NCI-H82 treated with DMSO at 0.1 percent for 48 hours (cell line): ENCODE results near the gene UQCC3.
"Not testable (repeated sequence)": the region's sequence is repeated elsewhere in the genome, so short reads cannot be mapped to it uniquely, and the experiment has no call there.

Source experiments
- DNase-seq: peaks from one replicate; lab custom pipeline; 2025; ENCODE audit not compliant: unreplicated experiment; lab: John Stamatoyannopoulos, UW

The UQCC3 gene

DNA sequence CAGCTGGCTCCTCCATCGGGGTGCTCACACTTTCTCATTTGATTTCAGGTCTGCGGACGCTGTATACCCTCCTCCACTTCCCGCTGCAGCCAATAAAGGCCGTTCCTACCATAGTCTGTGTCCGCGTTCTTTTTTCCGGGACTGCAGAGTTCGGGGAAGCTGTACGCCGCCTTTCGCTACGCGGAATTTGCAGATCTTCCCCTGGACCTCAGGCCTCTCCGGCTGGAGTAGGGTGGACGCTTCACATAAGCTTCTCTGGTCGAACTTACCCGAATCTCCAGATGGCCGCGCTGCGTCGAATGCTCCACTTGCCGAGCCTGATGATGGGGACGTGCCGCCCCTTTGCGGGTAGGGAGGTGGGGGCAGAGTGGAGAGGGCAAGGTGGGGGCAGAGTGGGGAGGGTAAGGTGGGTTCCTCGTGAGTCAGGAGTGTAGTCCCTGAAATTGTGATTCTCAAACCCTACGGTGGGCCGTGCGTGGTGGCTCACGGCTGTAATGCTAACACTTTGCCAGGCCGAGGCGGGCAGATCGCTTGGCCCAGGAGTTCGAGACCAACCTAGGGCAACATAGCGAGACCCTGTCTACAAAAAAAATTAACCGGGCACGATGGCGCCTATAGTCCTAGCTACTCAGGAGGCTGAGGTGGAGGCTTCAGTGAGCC lies 5.7 kb upstream of the UQCC3 start:
- no peak for DNase-seq

DNA sequence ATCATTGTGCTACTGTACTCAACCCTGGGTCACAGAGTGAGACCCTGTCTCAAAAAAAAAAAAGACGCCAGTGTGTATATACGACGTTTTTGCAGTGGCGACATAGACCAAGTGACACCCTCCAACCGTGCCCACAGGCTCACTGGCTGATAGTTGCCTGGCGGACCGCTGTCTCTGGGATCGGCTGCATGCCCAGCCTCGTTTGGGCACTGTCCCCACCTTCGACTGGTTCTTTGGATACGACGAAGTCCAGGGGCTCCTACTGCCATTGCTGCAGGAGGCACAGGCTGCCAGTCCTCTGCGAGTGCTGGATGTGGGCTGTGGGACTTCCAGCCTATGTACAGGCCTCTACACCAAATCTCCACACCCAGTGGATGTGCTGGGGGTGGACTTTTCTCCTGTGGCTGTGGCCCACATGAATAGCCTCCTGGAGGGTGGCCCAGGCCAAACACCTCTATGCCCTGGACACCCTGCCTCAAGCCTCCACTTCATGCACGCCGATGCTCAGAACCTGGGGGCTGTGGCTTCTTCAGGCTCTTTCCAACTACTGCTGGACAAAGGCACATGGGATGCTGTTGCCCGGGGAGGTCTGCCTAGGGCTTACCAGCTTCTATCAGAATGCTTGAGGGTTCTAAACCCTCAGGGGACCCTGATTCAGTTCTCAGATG lies 5.1 kb upstream of the UQCC3 start:
- DNase-seq, result no peak

DNA sequence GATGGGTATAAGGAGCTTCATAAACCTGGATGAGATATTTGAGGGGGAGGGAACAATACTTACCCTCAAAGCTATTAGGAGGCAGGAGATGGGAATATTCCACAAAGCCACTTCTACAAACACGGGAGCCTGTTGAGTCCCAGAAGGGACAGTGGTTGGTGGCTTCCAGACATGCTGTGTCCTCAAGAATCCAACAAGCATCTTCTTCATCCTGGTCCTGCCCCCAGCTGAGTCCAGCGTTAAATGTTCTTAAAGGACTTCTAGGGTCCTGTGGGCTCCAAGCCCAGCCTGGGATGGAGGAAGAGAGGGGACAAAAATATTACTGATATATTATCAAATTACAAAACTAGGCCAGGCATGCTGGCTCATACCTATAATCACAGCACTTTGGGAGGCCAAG lies 4.0 kb upstream of the UQCC3 start:
- DNase-seq, result no peak

DNA sequence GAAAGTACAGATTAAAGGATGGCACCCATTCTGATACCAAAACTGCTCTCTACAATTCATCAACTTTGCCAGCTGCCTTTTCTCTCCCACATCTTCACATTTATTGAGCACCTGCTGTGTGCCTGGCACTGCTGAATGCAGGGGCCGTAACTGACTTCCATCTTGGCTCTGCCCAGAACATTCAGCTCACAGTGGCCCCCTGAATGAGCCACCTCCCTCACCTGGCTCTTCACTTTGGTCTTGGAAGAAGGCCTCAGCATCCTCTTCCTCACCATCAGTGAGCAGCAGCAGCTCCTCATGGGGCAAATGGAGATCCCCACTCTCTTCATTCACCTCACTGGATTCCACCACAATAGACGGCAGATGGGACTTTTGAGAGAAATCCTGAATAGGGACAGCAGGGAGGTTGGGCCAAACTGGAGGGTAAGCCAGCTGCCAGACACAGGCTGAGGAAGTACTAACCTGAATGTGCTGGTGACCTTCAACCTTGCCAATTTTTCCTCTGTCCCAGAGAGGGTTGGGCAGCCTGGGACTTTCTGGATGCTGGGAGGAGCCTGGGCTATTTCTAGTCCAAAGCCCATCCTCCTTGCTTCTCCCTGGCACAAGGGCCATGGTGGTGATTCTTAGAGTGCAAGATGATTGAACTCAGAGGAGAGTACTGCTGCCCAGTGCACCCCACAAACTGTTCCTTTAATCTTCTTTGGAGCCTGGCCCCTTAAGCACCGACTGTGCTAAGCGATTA lies 1.9 kb upstream of the UQCC3 start:
- DNase-seq, result peak; percentile 62

DNA sequence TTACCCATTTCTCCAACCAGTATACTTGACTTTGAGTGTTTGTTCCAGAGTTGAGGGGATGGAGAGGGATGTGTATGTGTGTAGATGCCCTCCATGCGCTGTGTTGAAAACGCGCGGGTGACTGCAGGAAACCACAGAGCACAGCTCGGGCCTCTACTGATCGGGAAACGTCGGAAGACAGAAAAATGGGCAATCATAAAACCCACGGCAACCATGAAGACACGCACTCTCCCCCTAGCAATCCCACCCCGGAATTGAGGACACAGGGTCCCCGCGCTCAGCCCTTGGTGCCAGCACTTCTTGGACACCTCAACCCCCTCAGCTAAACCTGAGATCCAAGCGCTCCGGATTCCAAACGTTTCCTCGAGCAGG lies 251 bp upstream of the UQCC3 start:
- no peak for DNase-seq

DNA sequence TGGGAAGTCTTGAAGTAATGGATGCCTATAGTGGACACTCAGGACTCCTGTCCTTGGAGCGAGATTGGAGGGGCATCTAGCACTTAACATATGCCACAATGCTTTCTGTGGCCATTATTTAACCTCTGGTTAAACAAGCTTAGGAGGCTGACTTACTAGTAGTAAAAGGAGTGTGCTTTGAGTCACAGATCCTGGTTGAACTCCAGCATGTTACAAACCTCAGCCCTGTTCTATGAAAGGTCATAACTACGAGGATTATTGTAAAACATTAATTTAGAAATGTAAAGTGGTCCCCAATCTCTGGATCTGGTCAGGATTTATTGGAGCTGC lies 1.7 kb downstream of the UQCC3 start:
- no peak for DNase-seq

DNA sequence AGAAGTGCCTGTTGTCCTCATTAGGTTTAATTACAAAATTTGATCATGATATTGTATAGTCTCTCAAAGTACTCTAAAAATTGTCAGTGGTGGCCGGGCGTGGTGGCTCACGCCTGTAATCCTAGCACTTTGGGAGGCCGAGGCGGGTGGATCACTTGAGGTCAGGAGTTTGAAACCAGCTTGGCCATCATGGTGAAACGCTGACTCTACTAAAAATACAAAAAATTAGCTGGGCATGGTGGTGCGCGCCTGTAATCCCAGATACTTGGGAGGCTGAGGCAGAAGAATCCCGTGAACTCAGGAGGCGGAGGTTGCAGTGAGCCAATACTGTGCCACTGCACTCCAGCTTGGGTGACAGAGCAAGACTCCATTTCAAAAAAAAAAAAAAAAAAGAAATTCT lies 3.9 kb downstream of the UQCC3 start:
- not testable (repeated sequence) for DNase-seq

DNA sequence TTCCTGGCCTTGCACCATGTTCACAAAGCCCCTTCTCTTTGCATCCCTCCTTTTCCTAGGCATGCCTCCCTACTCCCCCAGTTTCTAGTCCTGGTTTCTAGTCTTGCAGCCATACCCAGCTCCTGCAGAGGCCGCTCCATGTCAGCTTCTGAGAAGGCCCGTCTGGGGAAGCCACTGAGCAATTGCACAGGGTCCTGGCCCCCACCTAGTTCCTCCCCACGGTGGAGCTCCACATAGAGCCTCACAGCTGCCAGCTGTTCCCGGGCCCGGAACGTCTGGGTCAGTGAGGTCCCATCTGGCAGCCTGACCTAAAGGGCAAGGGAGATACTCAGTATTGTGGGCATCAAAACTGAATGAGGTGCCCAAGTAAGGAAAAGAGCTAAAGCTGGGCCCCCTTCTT lies 5.2 kb downstream of the UQCC3 start:
- DNase-seq, result no peak

DNA sequence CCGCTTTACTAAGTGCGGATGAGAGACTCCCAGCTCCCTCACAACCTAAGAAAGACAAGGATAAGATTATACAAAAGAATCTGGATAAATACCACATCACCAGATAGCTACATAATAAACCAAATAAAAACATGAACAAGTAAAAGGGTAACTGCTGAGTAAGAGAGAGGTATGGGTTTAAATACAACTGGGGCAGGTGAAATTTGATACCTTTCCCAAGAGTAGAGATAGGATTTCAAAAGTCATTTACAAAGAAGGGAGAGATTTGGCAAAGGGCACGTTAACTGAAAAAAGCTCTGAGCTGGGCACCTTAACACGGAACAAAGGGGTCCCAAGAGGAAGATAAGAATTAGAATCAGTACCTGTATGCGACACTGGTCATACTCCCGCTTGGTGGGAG lies 5.7 kb downstream of the UQCC3 start:
- DNase-seq, result no peak

DNA sequence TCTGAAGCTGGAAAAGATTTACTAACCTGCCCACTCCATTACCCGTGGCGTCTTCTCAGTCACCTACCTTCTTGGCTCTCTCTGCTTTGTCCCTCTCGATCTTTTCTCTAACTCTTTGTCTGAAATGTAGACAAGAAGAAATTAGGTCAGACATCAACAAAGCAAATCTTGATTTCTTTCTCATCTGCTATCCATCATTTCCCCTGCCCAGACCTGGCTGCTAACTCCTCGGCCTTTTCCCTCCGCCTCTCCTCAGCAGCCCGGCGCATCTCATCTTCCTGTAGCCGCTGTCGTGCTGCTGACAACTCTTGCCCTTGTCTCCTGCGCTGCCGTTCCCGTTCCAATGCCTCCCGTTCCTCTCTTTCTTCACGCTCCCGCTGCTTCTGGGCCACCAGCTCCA lies 6.2 kb downstream of the UQCC3 start:
- DNase-seq, result no peak

DNA sequence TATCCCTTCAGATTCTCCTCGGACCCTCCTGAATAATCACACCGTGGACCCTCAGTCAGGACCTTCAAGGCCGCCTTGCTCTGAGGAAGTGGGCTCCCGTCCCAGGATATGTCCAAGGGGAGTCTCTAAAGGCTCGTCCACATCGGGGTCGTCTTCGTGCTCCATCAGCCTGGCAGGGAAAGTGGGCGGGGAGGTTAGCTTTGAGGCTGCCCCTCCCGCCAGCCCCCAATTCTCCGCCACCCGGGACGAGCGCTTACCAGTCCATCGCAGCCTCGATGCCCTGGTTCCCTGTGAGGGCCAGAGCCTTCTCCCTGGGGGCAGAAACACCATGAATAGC lies 6.9 kb downstream of the UQCC3 start:
- no peak for DNase-seq

DNA sequence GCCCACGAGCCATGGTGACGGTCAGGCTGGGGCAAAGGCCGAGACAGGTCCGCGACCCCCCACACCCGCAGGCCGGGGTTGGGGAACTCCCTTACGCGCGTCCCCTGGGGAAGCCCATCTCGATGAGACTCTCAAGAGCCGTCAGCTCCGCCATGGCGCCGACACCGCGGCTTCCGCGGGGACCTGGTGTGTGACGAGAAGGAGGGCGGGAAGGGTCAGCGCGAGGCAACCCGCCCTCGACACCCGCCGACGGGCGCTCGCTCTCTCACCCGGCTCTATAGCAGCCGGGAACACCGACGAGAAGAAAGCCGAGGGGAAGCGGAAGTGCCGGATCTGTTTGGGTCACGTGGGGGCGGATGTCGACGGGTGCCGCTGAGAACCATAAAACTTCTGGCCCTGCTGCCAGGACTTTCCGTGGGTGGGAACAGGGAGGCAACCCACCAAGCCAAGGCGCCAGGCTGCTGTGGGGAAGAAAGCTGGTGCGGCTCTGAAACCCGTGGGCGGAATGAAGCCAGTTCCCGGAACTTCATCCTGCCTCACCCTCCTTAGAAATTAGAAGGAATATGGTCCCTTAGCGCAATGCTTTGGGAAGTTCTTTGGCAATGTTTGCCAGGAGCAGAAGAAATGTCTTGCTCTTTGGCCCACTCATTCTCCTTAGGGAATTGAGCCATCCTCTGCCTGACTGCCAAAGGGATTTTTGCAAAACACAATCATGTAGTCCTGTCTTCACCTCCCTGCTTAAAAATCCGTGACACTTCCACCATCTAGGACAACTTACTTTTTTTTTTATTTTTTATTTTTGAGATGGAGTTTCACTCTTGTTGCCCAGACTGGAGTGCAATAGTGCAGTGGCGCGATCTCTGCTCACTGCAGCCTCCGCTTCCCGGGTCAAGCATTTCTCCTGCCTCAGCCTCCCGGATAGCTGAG lies 7.6 kb downstream of the UQCC3 start, which contains the start of gene UBXN1:
UBXN1 (minus strand) TSS at position 304 of the 927 bp plus-strand sequence; CDS start at position 154, 150 bp downstream.
- peak; percentile 49 for DNase-seq

DNA sequence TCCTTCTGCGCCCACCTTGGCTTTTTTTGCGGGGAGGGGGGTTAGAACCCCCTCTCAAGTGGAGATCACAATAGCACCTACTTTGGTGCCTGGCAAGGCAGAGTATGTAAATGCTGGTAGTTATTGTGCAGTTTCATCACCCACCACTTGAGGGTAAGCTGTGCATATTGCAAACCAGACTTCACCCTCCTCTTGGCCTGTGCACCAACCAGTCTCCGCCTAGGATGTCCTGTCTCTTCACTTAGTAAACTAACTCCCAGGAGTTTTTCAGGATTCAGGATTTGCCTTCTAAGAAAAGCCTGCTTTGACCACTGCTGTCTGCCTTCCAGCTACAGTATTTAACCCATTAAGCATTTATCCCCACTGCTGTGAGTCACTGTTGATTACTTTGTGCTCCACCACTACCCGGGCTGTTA lies 9.4 kb downstream of the UQCC3 start:
- DNase-seq, result peak; percentile 24

DNA sequence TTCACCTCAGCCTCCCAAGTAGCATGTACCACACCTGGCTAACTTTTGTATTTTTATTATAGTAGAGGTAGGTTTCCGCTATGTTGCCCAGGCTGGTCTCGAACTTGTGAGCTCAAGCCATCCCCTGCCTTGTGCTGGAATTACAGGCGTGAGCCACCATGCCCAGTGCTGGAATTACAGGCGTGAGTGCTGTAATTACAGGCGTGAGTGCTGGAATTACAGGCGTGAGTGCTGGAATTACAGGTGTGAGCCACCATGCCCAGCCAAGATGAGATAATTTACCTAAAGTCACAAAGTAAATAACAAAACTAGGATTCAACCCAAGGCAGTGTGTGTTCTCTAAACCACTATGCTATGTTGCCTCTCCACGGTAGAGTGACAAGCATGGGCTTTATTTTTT lies 11.0 kb downstream of the UQCC3 start:
- DNase-seq, result no peak

DNA sequence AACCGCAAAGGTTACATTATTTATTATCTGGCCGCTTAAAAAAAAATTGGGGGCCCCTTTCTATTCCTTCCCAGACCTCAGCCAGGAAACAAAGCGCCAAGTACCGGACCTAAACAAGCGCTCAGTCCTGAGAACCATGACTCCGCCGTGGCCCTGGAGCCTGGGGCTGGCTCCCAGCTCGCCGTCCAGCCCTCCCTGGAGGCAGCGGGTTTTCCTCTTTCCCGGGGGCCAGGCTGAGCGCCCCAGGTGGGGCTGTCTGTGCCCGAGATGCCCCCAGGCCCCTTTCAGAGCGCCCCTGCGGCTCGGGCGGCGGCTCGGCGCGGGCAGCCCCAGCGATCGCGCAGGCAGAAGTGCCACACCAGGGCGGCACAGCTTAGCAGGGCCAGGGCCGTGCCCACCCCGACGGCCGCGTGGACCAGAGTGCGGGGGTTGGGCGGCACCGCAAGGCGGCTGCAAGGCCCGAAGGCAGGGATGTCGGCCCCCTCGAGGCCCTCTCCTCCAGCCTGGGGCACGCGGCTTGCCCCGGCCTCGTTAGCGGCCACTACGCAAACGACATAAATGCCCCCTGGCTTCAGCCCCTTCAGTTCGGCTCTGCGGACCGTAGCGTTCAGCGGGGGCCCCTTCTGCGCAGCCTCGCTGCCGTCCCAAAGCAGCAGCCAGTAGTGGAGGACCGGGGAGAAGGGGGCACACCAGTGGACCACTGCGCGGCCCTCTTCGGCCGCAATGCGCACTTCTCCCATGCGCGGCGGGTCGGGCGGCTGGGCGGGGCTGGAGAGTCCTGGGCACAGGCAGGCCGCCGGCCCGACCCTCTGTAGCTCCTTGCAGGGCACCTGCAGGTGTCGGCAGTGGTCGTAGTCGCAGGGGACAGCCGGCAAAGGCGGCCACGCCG lies 16.3 kb downstream of the UQCC3 start:
- DNase-seq, result no peak

DNA sequence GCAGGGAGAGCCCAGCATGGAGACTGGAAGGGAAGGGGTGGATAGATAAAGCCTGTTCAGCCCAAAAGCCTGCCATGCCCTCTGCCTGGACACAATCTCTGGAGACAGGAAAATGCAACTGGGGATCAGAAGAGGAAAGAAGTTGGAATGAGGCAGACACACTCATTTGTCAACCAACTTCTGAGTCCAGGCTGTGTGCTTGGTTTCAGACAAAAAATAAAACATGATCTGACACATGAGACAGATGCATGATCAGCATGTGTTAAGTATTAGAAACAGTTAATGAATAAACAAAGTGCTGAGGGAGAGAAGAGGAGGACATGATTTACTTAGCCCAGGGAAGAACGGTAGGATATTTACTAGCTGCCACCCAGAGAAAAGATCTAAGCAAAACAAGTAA lies 17.0 kb downstream of the UQCC3 start:
- no peak for DNase-seq

DNA sequence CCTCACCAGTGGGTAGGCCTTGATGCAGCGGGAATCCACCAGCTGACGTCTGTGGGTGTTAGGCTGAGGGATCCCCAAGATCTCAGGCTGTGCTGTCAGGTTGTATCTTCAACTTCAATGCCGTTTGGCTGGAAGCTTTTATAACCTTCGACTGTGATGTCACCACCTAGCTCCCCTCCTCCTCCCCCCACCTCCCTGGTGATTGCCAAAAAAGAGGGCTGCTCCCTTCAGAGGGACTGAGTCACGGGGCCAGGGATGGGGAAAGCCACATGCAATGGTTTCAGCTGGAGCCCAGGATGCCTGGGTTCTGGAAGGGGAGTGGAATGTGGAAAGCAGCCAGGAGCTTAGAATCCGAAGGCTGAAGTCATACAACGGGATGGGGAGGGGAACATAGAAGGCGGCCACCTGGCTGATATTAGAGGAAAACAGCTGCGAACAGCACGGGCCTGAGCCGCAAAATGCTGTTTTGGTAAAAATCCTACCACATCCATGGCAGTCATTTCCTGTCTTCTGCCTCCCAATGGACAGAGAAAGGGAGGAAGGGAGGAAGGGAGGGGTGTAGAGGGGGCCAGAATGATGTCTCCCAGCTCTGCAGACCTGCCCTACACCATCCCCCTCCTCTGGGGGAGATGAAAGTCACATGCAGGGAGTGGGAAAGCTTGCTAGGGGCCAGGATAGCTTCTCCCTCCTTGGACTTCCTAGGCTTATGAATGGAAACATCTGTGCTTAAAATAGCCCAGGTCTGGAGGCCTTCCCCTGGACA lies 18.1 kb downstream of the UQCC3 start, which contains the start of gene LRRN4CL:
LRRN4CL (minus strand) TSS at position 110 of the 763 bp plus-strand sequence. CDS start 1,022 bp downstream, outside the sequence.
- DNase-seq, result no peak

DNA sequence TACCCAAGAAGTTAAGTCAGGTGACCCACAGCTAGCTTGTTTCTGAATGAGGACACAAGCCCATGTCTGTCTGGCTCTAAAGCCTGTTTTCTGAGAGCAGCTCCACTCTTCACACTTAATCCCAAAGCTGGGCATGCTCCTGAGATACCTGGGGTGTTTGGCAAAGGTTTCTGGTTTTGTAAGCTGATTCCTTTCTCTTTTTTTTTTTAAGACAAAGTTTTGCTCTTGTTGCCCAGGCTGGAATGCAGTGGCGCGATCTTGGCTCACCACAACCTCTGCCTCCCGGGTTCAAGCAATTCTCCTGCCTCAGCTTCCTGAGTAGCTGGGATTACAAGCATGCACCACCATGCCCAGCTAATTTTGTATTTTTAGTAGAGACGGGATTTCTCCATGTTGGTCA lies 22.2 kb downstream of the UQCC3 start:
- DNase-seq, result not testable (repeated sequence)

DNA sequence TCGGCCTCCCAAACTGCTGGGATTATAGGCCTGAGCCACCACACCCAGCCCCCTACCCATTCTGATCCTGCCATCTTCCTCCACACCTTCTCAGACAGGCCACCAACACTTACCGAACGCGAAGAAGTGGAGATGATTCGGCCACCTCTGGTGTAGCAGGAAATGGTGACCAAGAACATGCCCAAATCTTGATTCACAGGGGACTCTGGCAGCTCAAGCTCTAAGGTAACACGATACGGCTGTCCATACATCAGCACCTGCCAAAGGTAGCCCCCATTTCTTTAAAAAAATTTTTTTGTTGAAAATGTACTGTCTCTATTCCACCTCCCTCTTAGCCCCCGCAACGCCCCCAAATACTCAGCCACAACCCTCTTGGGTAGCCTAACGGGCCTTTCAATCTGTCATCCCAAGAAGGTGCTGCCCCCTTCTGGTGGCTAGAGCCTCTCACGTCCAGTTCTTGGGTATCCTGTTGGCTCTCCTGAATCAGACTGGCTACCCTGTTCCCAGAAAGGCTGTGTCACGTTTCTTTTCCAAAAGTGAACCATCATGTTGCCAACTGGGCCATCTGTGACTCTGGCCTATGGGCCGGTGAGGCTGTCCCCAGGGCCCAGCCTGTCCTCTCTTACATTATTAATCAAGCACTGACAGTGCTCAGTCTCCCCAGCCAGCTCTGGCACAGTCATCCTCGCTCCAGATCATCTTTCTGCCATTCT lies 23.1 kb downstream of the UQCC3 start:
- DNase-seq, result no peak
